Activated naive CD4-positive, alpha-beta T cell treated with anti-CD3 and anti-CD28 coated beads, Interleukin-2, amount 10 ng/mL, durations not matched to agents 7 days and 5 days (primary cell): ENCODE results near the gene TMEM258.

Experiments used
- CTCF ChIA-PET: fragments of 350-600 bp; sonication (Branson Sonifier 250); formaldehyde crosslinking; loops from one replicate; lab custom pipeline; 2021; ENCODE audit warnings: antibody characterized with exemption; lab: Charles Lee
- DNase-seq: peaks from one replicate; pipeline ENCODE4 v3.0.0-alpha.2; 2020
- H3K27ac Mint-ChIP-seq: one replicate; pipeline ENCODE4 v1.8.0; 2021; ENCODE audit warnings: mild to moderate bottlenecking, moderate library complexity, mixed read lengths
- H3K27me3 Mint-ChIP-seq: one replicate; pipeline ENCODE4 v1.8.0; 2021; ENCODE audit warnings: mild to moderate bottlenecking, mixed read lengths
- H3K36me3 Mint-ChIP-seq: one replicate; pipeline ENCODE4 v1.8.0; 2021; ENCODE audit warnings: mixed read lengths
- H3K4me1 Mint-ChIP-seq: one replicate; pipeline ENCODE4 v1.8.0; 2021; ENCODE audit warnings: mixed read lengths
- H3K4me3 Mint-ChIP-seq: one replicate; pipeline ENCODE4 v1.8.0; 2021; ENCODE audit warnings: mild to moderate bottlenecking, moderate library complexity, mixed read lengths
- H3K9me3 Mint-ChIP-seq: one replicate; pipeline ENCODE4 v1.8.0; 2021; ENCODE audit warnings: mixed read lengths

The TMEM258 gene

DNA sequence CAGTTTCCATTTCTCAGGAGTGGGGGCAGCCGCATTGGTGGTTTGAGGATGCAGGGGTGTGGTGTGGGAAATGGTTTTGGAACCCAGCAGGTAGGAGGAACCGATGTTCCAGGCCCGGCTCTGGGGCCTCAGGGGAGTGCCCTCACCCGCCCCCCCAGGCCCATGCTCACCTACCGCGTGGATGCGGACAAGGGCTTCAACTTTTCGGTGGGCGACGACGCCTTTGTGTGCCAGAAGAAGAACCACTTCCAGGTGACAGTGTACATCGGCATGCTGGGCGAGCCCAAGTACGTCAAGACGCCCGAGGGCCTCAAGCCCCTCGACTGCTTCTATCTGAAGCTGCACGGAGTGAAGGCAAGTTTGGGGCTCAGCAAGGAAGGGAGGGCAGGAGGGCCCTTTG, 18.6 kb downstream of the TMEM258 start:
- no peak overlapping the region for H3K27ac Mint-ChIP-seq
- no peak for DNase-seq
- CTCF ChIA-PET: interaction anchor here (1.6 kb wide), 1 partner anchor 14 kb away, joined by 3 read pairs; no protein-coding TSS in a partner anchor
- no peaks in the 10 kb centered on the region for H3K9me3 Mint-ChIP-seq
- peaks cover 44% of the 10 kb centered on the region for H3K4me1 Mint-ChIP-seq
- H3K36me3 Mint-ChIP-seq: no peaks in the 10 kb centered on the region
- H3K27me3 Mint-ChIP-seq: peaks cover 29% of the 10 kb centered on the region
- no peak overlapping the region for H3K4me3 Mint-ChIP-seq

DNA sequence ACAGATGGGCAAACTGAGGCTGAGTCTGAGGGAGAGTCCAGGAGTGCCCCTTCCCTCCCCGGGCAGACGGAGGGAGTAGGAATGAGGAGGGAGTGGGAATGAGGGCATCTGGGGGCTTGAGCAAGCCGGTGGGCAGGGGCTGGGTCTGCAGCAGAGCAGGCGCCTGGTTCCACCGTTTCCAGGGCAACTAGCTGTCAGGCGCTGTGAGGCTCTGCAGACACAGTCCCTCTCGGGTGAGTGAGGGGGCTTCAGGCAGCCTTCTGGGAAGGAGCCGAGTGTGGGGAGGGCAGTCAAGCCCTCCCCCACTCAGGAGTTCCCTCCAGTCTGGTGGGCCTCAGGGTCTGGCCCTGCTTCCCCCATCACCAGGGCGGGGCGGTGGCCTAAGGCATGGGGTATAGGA, 19.0 kb downstream of the TMEM258 start:
- no peak for DNase-seq
- peaks cover 44% of the 10 kb centered on the region for H3K4me1 Mint-ChIP-seq
- H3K4me3 Mint-ChIP-seq: no peak overlapping the region
- CTCF ChIA-PET: interaction anchor here (1.3 to 1.6 kb wide), 2 partner anchors 15 to 17 kb away, joined by 3 read pairs; no protein-coding TSS in a partner anchor
- no peak overlapping the region for H3K27ac Mint-ChIP-seq
- H3K36me3 Mint-ChIP-seq: no peaks in the 10 kb centered on the region
- H3K9me3 Mint-ChIP-seq: no peaks in the 10 kb centered on the region
- peaks cover 25% of the 10 kb centered on the region for H3K27me3 Mint-ChIP-seq

DNA sequence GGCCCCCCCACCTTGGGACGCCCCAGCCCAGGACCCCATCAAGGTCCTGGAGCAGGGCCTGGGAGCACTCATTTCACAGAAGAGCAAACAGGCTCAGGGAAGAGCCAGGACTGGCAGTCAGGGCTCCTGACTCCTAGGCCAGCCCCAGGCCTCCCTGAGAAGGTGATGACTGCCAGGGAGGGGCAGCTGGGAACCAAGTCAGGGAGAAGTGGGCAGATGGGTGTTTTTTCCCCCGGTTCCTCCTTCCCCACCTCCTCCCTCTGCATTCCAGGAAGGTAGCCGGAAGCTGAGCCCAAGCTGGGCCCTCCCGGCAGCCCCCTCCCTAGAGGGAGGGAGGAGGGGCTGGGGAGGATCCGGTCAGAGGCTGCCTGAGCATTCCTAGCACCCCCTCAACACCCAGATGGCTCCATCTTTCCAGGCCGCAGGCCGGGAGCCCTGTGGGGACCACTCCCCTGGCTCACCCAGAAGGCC, 20.4 kb downstream of the TMEM258 start:
- peaks cover 35% of the 10 kb centered on the region for H3K4me1 Mint-ChIP-seq
- no peak overlapping the region for H3K4me3 Mint-ChIP-seq
- DNase-seq: no peak
- H3K36me3 Mint-ChIP-seq: no peaks in the 10 kb centered on the region
- H3K9me3 Mint-ChIP-seq: no peaks in the 10 kb centered on the region
- CTCF ChIA-PET: interaction anchor here (1.0 to 1.4 kb wide), 3 partner anchors 19 to 23 kb away, joined by 3 read pairs; no protein-coding TSS in a partner anchor
- H3K27ac Mint-ChIP-seq: no peak overlapping the region
- peaks cover 12% of the 10 kb centered on the region for H3K27me3 Mint-ChIP-seq

- no peak for DNase-seq
- CTCF ChIA-PET: no interaction called here
- Mint-ChIP-seq H3K4me3 (no peak overlapping the region), H3K27ac (peak overlapping the region; percentile 30), H3K27me3 (peaks cover 7% of the 10 kb centered on the region), H3K9me3 (no peaks in the 10 kb centered on the region), H3K4me1 (peaks cover 28% of the 10 kb centered on the region), H3K36me3 (no peaks in the 10 kb centered on the region)
Measured at GRCh38 chr11:61771195-61771894, 21.1 kb downstream of the TMEM258 start.

DNA sequence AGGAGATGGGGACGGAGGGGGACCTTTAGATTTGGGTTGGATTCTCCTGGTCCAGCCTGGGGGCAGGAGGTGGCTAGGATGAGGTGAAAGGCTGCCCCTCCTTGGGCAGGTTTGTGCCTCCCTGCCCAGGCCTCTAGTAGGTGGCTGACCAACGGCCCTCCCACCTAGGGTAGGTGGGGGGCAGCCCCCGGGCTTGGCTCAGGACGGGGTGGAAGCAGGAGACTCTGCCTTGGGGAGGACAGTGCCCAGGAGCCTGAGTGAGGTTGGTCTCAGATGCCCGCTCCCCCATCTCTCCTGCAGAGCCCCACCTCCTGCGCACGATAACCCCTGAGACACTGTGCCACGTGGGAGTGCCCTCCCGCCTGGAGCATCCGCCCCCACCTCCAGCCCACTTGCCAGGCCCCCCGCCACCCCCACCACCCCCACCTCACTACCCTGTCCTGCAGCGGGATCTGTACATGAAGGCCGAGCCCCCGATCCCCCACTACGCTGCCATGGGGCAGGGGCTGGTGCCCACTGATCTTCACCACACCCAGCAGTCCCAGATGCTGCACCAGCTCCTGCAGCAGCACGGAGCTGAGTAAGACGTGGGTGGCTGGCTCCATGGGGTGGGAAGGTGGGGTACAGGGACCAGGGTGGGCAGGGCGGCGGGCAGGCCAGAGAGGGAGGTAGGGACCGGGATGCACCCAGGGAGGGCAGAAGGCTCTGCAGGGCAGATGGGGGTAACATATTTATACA, 22.3 kb downstream of the TMEM258 start:
- no peaks in the 10 kb centered on the region for H3K9me3 Mint-ChIP-seq
- no peaks in the 10 kb centered on the region for H3K36me3 Mint-ChIP-seq
- no peak overlapping the region for H3K27ac Mint-ChIP-seq
- peaks cover 27% of the 10 kb centered on the region for H3K4me1 Mint-ChIP-seq
- CTCF ChIA-PET: no interaction called here
- H3K4me3 Mint-ChIP-seq: no peak overlapping the region
- DNase-seq: no peak
- H3K27me3 Mint-ChIP-seq: no peaks in the 10 kb centered on the region

DNA sequence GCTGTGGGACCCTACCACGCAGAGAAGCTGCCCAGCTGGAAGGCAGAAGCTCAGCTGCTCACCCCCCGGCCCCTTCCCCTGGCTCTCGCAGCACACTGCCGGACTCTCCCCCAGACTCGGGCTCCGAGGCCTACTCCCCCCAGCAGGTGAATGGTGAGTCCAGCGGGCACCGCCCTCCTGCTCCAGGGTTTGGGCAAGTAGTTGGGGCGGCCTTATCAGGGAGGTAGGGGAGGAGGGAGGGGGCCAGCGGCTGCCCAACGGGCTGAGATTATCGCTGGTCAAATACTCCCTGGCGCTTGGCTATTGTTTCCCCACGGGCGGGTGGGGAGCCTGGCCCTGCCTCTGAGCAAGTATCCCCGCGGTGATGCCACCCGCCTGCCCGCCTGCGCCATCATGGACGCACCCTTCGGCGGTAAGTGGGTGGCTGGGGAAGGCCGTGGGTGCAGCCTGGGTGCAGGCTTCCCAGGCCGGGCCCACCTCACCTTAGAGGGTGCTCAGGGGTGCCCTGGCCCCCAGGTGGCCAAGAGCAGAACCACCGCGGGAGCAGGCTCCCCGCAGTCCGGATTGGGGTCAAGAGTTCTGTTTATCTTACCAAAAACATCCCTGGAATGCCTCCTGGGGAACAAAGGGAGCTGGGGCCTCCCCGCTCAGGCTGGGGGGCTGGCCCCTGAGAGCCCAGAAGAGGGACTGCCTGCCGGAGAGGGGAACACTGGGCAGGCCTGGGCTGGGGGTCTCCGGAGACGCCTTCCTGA, 23.1 kb downstream of the TMEM258 start:
- H3K4me3 Mint-ChIP-seq: no peak overlapping the region
- no peaks in the 10 kb centered on the region for H3K9me3 Mint-ChIP-seq
- no peak for DNase-seq
- H3K27ac Mint-ChIP-seq: no peak overlapping the region
- H3K27me3 Mint-ChIP-seq: no peaks in the 10 kb centered on the region
- H3K4me1 Mint-ChIP-seq: peaks cover 22% of the 10 kb centered on the region
- no peaks in the 10 kb centered on the region for H3K36me3 Mint-ChIP-seq
- CTCF ChIA-PET: no interaction called here

DNA sequence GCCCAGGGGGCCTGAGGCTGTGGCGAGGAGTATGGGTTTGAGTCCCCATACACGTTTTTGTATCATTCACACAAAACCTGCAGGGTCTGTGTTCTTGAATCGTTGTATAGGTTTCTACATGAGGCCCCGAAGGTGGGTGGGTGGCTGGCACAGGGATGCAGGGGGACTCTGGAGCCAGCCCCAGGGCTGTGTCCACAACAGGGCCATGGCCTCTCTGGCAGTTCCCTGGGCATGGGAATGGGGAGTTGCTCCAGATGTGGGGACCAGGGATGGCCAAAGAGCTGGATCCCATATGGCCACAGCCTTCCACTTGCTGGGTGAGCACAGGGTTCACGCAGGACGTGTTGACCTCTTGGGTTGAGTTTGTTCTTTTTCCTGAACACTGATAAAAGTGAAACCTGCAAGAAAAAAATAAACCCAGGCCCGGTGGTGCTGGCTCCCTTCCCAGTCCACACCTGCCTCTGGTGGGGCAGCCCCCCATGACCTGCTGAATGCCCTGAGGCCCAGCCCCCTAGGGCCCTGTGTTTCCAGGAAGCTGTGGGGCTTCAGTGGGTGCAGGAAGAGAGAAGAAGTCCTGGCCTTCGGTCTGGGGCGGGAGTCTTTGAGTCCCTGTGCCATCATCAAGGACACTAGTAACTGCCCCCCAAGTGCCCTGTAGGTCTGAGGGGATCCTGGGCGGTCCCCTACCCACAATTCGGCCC, 23.9 kb downstream of the TMEM258 start:
- no peaks in the 10 kb centered on the region for H3K9me3 Mint-ChIP-seq
- no peak for DNase-seq
- CTCF ChIA-PET: interaction anchor here (0.7 kb wide), 1 partner anchor 21 kb away, joined by 3 read pairs; no protein-coding TSS in a partner anchor
- no peaks in the 10 kb centered on the region for H3K36me3 Mint-ChIP-seq
- no peak overlapping the region for H3K4me3 Mint-ChIP-seq
- H3K27ac Mint-ChIP-seq: no peak overlapping the region
- peaks cover 22% of the 10 kb centered on the region for H3K4me1 Mint-ChIP-seq
- H3K27me3 Mint-ChIP-seq: no peaks in the 10 kb centered on the region

DNA sequence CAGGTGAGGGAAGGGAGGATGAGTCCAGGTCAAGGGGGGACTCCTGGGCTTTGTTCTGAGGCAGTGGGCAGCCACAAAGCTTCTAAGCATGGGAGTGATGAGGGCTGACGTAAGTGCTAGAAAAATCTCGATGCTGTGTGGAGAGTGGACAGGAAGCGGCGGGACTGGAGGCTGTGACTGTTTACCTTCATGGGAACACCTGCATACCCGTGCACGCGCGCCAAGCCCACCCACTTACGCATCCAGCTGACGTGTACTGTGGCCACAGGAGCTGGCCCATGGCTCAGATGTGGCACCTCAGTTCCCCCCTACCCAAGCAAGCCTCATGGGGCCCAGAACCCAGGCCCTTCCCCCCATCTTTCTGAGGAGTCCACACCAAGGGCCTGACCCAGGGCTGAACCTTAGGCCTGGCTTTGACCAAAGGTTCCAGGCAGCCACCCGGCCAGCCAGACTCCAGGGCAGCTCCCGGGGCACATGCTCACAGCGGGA, 26.0 kb downstream of the TMEM258 start:
- CTCF ChIA-PET: interaction anchor here (0.8 to 1.5 kb wide), 3 partner anchors 17 to 91 kb away, joined by 3 to 4 read pairs (median 4); no protein-coding TSS in a partner anchor
- DNase-seq: no peak
- peaks cover 7% of the 10 kb centered on the region for H3K4me1 Mint-ChIP-seq
- no peaks in the 10 kb centered on the region for H3K36me3 Mint-ChIP-seq
- no peak overlapping the region for H3K4me3 Mint-ChIP-seq
- peaks cover 15% of the 10 kb centered on the region for H3K27me3 Mint-ChIP-seq
- no peak overlapping the region for H3K27ac Mint-ChIP-seq
- H3K9me3 Mint-ChIP-seq: no peaks in the 10 kb centered on the region

- Mint-ChIP-seq H3K36me3 (no peaks in the 10 kb centered on the region), H3K4me3 (no peak overlapping the region), H3K27me3 (peaks cover 16% of the 10 kb centered on the region), H3K9me3 (no peaks in the 10 kb centered on the region), H3K4me1 (peaks cover under 1% of the 10 kb centered on the region), H3K27ac (no peak overlapping the region)
- CTCF ChIA-PET: no interaction called here
- no peak for DNase-seq
Measured at GRCh38 chr11:61765550-61766253, 26.7 kb downstream of the TMEM258 start.

GRCh38 chr11:61764606-61765260, 27.7 kb downstream of the TMEM258 start:
- CTCF ChIA-PET: interaction anchor here (0.5 kb wide), 1 partner anchor 1874 kb away, joined by 3 read pairs; no protein-coding TSS in a partner anchor
- no peaks in the 10 kb centered on the region for H3K4me1 Mint-ChIP-seq
- H3K36me3 Mint-ChIP-seq: no peaks in the 10 kb centered on the region
- DNase-seq: no peak
- no peak overlapping the region for H3K27ac Mint-ChIP-seq
- no peaks in the 10 kb centered on the region for H3K9me3 Mint-ChIP-seq
- no peak overlapping the region for H3K4me3 Mint-ChIP-seq
- H3K27me3 Mint-ChIP-seq: peaks cover 20% of the 10 kb centered on the region

DNA sequence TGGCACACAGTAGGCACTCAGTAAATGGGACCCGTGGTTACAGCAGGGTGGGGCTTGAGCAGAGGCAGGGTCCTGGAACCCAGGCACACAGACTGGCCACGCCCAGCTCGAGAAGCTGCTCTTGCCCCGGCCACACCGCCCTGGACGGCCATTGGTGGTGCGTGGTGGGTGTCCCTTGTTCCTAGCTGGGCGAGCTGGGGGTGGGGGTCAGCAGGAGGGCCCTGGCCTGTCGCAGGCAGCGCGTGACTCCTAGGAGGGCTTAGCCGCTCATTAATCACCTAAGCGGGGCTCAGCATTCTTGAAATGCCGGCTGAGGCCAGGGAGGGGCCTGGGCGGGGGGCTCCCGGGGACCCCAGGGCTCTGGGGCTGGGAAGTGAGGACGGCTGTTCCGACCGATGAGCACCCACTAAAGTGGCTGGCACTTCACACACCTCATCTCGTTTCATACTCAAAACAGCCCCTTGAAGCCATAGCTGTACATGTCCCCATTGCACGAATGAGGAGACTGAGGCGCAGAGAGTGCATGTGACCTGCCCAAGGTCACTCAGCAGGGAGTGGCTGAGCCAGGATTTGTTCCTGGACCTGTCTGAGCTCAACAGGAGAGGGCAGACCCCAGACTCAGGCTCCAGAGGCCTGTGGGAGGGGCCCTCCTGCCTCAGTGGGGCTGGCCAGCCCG, 28.3 kb downstream of the TMEM258 start:
- Mint-ChIP-seq H3K36me3 (no peaks in the 10 kb centered on the region), H3K4me1 (no peaks in the 10 kb centered on the region), H3K9me3 (no peaks in the 10 kb centered on the region), H3K4me3 (no peak overlapping the region), H3K27ac (no peak overlapping the region), H3K27me3 (peaks cover 20% of the 10 kb centered on the region)
- no peak for DNase-seq
- CTCF ChIA-PET: interaction anchor here (0.5 kb wide), 1 partner anchor 1875 kb away, joined by 3 read pairs; no protein-coding TSS in a partner anchor

- no peak for DNase-seq
- CTCF ChIA-PET: no interaction called here
- H3K36me3 Mint-ChIP-seq: no peaks in the 10 kb centered on the region
- H3K27me3 Mint-ChIP-seq: peaks cover 20% of the 10 kb centered on the region
- H3K4me3 Mint-ChIP-seq: no peak overlapping the region
- no peaks in the 10 kb centered on the region for H3K9me3 Mint-ChIP-seq
- H3K27ac Mint-ChIP-seq: no peak overlapping the region
- no peaks in the 10 kb centered on the region for H3K4me1 Mint-ChIP-seq
Measured at GRCh38 chr11:61762798-61763197, 29.6 kb downstream of the TMEM258 start.
